IPS-20b (cell line): ENCODE results near the gene KRT33A.

Experiments
- H3K27ac ChIP-seq: one replicate; pipeline ENCODE4 v1.5.1; 2013; ENCODE audit warnings: low read length
- H3K27me3 ChIP-seq: 2 replicates; pipeline ENCODE4 v1.6.1; 2013; ENCODE audit warnings: mild to moderate bottlenecking, low read length, inconsistent platforms; ENCODE audit not compliant: insufficient read depth
- H3K36me3 ChIP-seq: 2 replicates; pipeline ENCODE4 v1.6.1; 2013; ENCODE audit warnings: low read depth, mild to moderate bottlenecking, inconsistent platforms, low read length, moderate library complexity; ENCODE audit not compliant: insufficient read depth
- H3K4me1 ChIP-seq: 2 replicates; pipeline ENCODE4 v1.6.1; 2013; ENCODE audit warnings: mild to moderate bottlenecking, control low read depth, inconsistent platforms, low read length, moderate library complexity; ENCODE audit not compliant: insufficient read depth
- H3K4me3 ChIP-seq: 2 replicates; pipeline ENCODE4 v1.5.1; 2013; ENCODE audit warnings: mild to moderate bottlenecking, low read length, inconsistent platforms
- H3K9ac ChIP-seq: 2 replicates; pipeline ENCODE4 v1.6.1; 2013; ENCODE audit warnings: low read depth, mild to moderate bottlenecking, inconsistent platforms, low read length, moderate library complexity
- H3K9me3 ChIP-seq: 2 replicates; pipeline ENCODE4 v1.6.1; 2013; ENCODE audit warnings: mild to moderate bottlenecking, low read depth, low read length, inconsistent platforms; ENCODE audit not compliant: insufficient read depth

Gene KRT33A

DNA sequence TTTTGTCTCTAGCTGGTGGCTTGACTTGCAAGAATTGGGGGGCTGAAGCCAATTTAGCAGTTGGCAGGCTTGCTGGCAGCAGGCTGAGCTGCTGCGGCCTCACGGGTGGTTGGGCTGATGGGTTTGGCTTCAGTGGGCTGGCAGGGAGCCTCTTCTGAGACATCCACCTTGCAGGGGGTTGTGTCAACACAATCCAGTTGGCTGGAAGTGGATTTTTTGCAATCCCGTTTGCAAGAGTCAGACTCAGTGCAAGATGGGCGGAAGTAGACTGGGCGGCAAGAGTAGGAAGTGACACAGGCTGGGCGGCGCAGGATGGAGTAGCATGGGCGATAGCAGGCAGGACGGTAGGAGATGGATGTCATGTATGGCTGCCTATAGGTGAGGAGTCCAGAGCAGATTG is 43.0 kb downstream of the KRT33A start:
- H3K27ac ChIP-seq = no peak overlapping the region
- no peaks in the 10 kb centered on the region for H3K36me3 ChIP-seq
- H3K4me1 ChIP-seq = no peaks in the 10 kb centered on the region
- H3K9me3 ChIP-seq = no peaks in the 10 kb centered on the region
- no peak overlapping the region for H3K4me3 ChIP-seq
- no peaks in the 10 kb centered on the region for H3K27me3 ChIP-seq
- no peak overlapping the region for H3K9ac ChIP-seq

DNA sequence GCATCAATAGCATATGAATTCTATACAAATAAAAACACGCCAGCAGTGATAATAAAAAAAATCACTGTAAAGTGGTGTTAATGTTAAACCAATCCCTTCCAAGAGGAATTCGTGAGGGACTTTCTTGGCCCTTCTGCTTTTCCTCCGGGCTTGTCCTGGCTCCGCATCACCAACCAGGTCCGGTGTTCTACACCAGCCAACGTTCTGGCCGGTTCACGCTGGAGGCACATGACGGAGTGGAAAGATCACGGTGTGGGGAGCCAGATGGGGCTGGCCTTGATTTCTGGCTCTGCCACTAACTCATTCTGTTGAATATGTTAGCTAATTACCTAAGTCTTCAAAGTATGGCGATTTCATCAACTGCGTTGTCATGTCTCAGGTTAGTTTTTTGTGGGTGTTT is 46.5 kb downstream of the KRT33A start:
- no peaks in the 10 kb centered on the region for H3K27me3 ChIP-seq
- H3K27ac ChIP-seq = no peak overlapping the region
- no peaks in the 10 kb centered on the region for H3K9me3 ChIP-seq
- no peaks in the 10 kb centered on the region for H3K36me3 ChIP-seq
- H3K4me3 ChIP-seq = no peak overlapping the region
- H3K4me1 ChIP-seq = no peaks in the 10 kb centered on the region
- no peak overlapping the region for H3K9ac ChIP-seq

DNA sequence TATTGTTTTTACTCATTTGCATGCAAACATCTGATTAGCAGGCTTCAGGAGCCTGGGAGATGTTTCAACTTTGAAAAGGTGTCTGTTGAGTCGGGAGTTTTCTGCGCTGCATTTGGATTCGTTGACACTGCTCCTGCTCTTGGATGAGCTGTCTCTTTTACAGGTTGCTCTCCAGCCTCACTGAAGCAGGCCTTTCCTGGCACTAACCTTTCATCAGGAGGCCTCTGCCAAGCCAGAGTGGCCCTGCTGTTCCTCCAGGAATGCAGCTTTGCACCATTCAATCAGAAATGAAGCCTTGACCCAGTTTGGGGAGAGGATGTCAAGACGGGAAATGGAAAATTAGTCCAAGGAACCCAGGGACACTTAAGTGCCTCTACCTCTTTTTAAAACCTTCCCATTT is 47.6 kb downstream of the KRT33A start:
- H3K4me1 ChIP-seq = no peaks in the 10 kb centered on the region
- H3K27ac ChIP-seq = no peak overlapping the region
- no peaks in the 10 kb centered on the region for H3K27me3 ChIP-seq
- no peaks in the 10 kb centered on the region for H3K36me3 ChIP-seq
- H3K9ac ChIP-seq = no peak overlapping the region
- H3K9me3 ChIP-seq = no peaks in the 10 kb centered on the region
- H3K4me3 ChIP-seq = no peak overlapping the region

DNA sequence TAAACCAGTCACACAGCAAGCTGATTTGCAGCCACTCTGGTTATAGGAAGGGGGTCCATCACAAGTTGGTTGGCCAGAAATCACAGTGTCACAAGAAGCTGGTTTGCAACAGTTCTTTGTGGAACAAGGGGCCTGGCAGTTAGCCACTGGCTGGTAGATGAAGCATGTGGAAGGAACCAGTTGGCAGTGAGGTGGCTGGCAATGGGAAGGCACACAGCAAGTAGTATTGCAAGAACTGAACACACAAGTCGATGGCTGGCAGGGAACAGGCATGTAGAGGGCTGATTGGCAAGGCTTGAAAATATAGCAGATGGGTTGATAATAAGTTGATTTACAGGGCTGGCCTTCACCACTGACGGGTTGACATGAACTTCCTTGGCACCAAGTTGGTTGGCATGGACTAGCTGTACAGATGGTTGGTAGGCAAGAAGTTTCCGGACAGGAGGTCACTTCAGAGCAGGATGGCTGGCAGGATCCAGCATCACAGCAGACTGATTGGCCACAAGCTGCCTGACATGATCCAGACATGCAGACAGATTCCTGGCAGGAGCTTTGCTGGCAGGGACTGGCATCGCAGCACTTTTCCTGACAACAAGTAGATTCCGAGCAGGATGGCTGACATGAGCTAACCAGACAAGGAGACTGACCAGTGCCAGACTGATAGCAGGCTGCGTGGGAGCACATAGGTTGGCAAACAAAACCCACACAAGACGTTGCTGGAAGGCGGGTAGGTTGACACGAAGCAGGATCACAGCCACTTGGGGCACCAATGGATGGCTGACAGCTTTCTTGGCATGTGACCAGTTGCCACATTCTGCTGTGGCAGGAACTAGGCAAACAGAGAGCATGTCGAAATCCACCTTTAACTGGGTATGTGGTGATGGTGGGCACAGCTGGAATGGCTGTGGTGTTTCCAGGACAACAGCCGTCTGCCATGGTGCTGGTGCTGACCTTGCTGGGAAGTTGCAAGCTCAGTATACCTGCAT is 48.4 kb downstream of the KRT33A start, which contains the start of gene KRTAP29-1:
KRTAP29-1 (minus strand) TSS at position 936 of the 986 bp plus-strand sequence; CDS start at position 936, 0 bp downstream.
- Histone ChIP-seq H3K4me3 (no peak within 1 kb of the TSS), H3K9ac (no peak within 1 kb of the TSS), H3K4me1 (no peaks in the 10 kb centered on the region), H3K27ac (no peak within 1 kb of the TSS), H3K36me3 (no peaks in the 10 kb centered on the region), H3K27me3 (no peaks in the 10 kb centered on the region), H3K9me3 (no peaks in the 10 kb centered on the region)

DNA sequence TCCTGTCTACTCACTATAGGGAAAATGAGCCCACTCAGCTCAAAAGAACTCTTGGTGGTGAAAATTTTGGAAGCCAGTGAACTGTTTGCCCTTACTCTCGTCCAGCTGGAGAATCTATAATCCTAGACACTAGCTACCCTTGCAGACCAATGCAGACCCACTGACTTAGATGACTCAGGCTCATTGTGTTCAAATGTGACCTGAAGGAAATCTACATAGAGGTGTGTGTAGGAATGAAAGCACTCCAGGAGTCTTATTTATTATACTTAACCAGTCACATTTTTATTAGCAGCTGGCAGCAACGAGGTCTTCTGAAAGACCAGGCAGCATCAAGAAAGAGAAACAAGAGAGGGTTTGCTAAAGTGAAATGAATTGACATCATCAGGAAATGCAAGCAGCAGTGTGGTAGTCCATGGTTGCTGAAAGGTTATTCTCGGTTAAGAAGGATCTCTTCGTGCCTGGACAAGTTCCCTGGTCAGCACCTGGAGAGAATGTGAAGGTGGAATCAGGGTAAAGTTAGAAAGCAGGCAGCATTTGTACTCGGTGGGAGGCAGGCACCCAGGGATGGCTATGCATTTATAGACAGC is 49.3 kb downstream of the KRT33A start:
- H3K4me1 ChIP-seq = no peaks in the 10 kb centered on the region
- H3K9ac ChIP-seq = no peak overlapping the region
- H3K9me3 ChIP-seq = no peaks in the 10 kb centered on the region
- H3K36me3 ChIP-seq = no peaks in the 10 kb centered on the region
- no peak overlapping the region for H3K27ac ChIP-seq
- no peak overlapping the region for H3K4me3 ChIP-seq
- H3K27me3 ChIP-seq = no peaks in the 10 kb centered on the region

DNA sequence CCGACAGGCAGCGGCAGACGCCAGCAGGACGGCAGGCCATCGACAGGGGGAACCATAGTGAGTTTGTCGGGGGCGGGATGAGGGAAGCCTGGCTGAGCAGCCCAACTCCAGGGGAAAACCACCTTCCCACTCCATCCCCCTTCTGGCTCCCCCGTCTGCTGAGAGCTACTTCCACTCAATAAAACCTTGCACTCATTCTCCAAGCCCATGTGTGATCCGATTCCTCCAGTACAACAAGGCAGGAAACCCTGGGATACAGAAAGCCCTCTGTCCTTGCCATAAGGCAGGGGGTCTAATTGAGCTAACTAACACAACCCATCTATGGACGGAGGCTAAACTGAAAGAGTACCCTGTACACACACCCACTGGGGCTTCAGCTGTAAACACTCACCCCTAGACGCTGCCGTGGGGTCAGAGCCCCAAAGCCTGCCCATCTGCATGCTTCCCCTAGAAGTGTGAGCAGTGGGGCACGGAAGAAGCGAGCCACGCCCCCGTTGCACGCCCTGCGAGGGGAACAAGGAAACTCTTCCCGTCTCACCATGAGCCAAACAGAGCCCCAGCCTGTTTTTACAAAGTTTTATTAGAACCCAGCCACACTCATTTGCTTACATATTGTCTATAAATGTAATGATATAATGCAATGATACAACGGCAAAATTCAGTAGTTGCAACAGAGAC is 52.0 kb downstream of the KRT33A start:
- Histone ChIP-seq H3K4me1 (no peaks in the 10 kb centered on the region), H3K36me3 (no peaks in the 10 kb centered on the region), H3K9me3 (no peaks in the 10 kb centered on the region), H3K4me3 (no peak overlapping the region), H3K27me3 (no peaks in the 10 kb centered on the region), H3K27ac (no peak overlapping the region), H3K9ac (no peak overlapping the region)

DNA sequence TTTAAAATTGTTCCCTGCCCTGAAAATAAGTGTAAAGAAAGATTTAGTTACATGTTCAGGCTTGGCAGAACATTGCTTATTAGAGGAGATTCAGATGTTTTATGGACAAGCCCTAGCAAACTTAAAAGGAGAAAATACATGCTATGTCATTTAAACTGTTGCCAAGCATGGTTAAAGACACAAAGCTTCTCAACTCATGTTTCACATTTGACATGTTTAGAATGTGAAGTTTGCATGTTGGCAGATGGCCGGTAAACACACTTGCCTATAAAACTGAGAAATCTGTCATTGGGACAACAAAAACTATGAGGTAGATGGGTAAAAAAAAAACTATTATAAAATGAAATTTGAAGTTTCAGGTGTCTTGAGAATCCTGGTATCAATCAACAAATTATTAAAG is 53.8 kb downstream of the KRT33A start:
- no peak overlapping the region for H3K27ac ChIP-seq
- no peaks in the 10 kb centered on the region for H3K27me3 ChIP-seq
- no peaks in the 10 kb centered on the region for H3K36me3 ChIP-seq

More for the DNA sequence above, 53.8 kb downstream of the KRT33A start:
- Histone ChIP-seq H3K9ac (no peak overlapping the region), H3K9me3 (no peaks in the 10 kb centered on the region), H3K4me3 (no peak overlapping the region), H3K4me1 (no peaks in the 10 kb centered on the region)
